Erythroblast (primary cell): ENCODE data around the gene KCTD11.

ENCODE experiments used
- GATA1 ChIP-seq: IDR thresholded peaks from 2 replicates; pipeline ENCODE4 v1.6.1; 2011; ENCODE audit warnings: low read depth, mild to moderate bottlenecking, control low read depth, low read length, moderate library complexity
- POLR2A ChIP-seq: IDR thresholded peaks from 2 replicates; pipeline ENCODE4 v1.6.1; 2011; ENCODE audit warnings: mild to moderate bottlenecking, low read length

DNA sequence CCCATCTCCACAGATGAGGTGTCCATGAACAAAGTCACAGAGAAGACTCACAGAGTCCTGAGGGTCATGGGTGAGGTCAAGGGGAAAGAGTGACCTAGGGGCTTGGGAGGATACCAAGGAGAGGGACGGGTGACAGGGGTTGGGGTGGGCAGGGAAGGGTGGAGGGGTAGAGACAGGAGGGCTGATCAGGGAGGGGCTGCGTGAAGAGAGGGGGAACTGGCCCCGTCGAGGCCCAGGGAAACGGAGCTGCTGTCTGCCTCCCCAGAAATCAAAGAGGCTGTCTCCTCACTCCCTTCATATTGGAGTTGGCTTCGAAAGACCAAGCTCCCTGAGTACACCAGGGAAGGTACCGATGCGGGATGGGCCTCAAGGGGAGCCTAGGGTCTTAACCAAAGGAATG lies 3.6 kb downstream of the KCTD11 start:
- TF ChIP-seq POLR2A (peak; percentile 14), GATA1 (no peak)
